GM10266 (cell line): ENCODE measurements around the gene CERCAM.

ENCODE experiments used
- DNase-seq: peaks from one replicate; pipeline ENCODE4 v3.0.0; 2012; ENCODE audit errors: extremely low spot score
- TF ChIP-seq, protein P1 (sequence below): IDR thresholded peaks from 2 replicates; pipeline ENCODE4 v1.5.1; 2012; ENCODE audit warnings: mild to moderate bottlenecking, low read depth; ENCODE audit not compliant: control insufficient read depth, insufficient read depth; ENCODE audit errors: missing control alignments

The CERCAM gene

DNA sequence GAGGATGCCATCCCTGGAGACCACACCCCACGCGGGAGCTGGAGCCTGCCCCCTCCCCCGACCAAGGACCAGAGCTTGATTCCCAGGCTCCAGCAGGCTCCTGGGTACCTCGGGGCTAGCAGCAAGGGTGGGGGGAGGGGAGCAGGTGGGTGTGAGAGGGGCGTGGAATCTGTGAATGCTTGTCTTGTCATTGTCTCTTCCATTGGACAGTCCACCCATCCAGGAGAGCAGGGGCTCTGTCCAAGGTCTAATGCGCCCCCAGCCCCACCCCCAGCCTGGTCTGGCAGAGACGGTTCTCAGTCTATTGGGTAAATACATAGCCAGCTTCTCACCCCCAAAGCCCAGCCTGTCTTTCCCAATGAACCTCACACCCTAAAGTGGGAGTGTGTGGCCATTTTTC, 26.7 kb upstream of the CERCAM start:
- TF ChIP-seq, protein P1, sequence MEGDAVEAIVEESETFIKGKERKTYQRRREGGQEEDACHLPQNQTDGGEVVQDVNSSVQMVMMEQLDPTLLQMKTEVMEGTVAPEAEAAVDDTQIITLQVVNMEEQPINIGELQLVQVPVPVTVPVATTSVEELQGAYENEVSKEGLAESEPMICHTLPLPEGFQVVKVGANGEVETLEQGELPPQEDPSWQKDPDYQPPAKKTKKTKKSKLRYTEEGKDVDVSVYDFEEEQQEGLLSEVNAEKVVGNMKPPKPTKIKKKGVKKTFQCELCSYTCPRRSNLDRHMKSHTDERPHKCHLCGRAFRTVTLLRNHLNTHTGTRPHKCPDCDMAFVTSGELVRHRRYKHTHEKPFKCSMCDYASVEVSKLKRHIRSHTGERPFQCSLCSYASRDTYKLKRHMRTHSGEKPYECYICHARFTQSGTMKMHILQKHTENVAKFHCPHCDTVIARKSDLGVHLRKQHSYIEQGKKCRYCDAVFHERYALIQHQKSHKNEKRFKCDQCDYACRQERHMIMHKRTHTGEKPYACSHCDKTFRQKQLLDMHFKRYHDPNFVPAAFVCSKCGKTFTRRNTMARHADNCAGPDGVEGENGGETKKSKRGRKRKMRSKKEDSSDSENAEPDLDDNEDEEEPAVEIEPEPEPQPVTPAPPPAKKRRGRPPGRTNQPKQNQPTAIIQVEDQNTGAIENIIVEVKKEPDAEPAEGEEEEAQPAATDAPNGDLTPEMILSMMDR = no peak
- DNase-seq = no peak

DNA sequence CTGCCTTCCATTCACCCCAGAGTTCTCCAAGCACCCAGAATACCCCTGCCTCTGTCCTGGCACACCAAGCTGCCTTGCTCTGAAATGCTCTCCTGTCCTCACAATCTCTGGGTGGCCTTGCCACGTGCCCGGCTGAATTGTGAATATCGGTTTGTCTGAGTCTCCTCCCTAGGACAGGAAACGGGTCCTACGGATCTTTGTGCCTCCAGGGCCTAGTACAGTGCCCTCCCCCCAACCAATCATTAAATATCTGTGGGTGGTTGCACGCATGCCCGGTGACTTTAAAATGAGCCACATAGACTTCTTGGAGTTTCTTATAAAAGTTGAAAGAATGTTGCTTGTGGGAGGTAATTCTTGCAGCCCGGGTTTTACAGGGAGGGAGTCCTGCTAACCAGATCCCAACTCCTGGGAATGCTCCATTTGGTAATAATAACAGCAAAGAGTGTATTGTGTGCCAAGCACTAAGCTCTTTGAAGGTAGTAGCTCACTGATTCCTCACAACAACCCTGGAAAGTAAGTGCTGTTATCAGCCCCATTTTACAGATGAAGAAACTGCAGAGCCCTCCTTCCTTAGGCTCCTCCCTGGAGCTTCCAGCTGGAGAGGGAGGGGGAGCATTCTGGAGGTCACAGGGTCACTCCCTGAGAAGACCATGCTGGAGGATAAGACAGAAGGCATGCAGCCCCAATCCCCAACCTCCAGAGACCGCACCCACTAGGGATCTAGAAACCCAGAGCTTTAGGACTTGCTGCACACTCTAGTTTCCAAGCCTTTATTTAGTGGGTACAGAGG, 26.1 kb upstream of the CERCAM start:
- TF ChIP-seq, protein P1 = no peak
- DNase-seq = no peak

DNA sequence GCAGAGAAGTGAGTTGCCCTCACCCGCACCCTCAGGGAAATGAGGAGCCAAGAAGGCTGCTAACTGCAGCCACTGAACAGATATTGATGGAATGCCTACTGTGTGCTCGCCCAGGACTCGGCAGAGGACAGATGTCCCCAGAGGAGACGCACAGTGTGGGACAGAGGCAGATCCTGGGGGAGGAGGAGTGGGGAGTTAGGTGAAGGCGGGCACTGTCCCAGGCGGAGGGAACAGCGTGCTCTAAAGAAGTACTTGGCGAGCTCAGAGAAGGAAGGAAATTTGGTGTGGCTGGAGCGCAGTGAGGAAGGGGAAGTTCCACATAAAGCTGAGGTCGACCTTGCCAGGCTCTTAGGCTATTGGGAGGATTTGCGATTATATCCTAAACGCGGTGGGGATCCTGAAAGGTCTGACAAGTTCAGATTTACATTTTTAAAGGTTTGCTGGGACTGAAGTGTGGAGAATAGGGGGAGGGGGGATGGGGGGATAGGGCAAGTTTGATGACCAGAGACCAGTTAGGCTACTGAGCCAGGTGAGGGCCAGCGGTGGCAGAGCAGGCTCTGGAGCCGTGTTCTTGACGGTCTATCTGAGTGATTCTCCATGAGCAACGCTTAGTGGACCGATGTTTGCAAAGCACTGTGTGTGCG, 23.6 kb upstream of the CERCAM start:
- no peak for DNase-seq
- TF ChIP-seq, protein P1 = no peak

DNA sequence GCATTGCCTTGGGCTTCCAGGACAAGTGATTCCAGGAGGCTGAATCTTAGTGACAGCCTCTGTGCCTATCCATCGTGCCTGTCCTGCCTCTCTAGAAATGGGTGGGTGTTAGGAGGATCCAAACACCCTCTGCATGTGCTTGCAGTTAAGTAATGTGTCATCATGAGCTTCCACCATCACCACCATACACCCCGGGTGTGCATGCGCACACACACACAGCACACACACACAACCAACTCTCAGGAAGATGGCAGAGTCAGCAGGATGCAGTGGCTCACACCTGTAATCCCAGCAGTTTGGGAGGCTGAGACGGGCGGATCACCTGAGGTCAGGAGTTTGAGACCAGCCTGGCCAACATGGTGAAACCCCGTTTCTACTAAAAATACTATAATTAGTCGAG, 22.8 kb upstream of the CERCAM start:
- no peak for DNase-seq
- TF ChIP-seq, protein P1 = no peak

DNA sequence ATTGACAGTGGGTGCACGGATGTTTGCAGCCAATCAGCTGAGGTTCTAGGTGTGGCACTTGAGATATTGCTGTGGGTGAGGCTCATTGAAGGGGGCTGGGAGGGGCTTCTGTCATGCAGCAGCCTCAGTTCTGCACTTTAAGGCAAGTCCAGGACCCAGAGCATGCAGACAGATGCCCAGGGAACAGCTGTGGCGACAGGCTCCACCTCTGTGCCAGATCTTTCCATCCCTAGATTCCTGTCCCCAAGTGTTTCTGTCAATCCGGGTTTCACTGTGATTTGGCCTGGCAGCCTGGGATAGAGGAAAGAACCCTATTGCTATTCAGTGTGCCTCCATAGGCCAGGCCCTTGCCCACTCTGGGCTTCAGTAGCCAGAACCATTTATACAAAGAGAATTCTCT, 20.8 kb upstream of the CERCAM start:
- TF ChIP-seq, protein P1 = no peak
- DNase-seq = no peak

DNA sequence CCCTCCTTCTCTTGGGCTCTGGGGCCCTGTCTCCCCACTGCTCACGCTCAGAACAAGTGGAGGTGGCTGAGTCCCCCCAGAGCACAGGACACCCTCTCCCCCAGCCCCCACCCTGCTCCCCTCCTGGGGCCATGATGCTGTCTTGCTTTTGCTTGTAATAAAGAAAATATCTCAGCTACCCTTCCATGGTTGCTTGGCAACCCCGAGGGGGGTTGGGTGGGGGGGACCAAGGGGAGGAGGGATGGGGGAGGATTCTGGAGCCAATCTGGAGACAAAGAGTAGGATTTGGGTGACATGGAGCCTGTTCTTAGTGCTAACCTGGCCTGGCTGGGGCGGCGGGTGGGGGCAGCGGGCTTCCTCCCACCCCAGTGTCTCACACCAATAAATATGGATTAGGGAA, 16.1 kb upstream of the CERCAM start:
- TF ChIP-seq, protein P1 = no peak
- DNase-seq = no peak
